ENCODE data around the gene SLA2. TPM values are rescaled to one million over a fixed set of nuclear protein-coding genes. Genes with fewer than 3 reads are reported as not detected.
"Not testable (repeated sequence)": the region's sequence is repeated elsewhere in the genome, so short reads cannot be mapped to it uniquely, and the experiment has no call there.

The SLA2 gene
- total RNA-seq, 2 donors from 2014 or later, result 13.6 to 18.9 TPM

DNA sequence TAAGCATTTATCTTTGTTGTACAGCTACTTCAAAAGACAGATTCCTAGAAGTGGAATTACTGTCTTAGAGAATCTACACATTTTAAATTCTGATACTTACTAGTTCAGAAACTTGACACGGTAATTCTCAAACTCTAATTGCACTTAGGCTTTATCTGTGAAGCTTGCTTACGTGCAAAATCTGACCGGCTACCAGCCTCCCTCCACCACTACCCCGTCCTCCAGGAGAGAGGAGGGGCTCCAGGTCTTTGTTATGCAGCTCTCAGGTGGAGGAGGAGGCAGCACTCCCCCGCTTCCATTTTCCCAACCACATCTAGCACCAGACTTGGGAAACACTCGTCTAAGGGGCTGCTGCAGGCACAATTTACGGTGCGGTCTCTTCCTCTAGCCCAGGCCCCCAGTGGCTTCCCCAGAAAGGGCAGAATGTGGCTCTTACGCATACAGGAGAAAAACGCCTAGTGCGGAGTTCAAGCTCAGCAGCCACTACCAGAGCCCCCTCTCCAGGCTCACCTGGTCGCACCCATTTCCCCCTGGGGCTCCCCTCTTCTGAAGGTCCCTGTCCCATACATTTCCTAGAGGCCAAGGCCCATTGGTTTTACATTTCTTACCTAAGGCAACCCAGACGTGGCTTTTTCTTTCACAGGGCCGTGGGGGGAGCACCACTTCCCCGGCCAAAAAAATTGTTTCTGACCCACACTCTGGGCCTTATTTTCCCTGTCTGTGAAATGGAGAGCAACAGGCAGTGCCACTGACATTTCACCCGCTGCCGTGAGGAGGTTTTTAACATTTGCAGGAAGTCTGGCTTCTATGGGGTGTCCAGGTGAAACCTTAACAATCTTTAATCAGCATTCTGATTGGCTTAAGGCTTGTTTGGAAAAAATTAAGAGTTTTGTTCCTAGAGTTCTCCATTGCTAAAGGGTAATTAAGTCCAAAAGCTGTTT lies 74.2 kb downstream of the SLA2 start:
- H3K9me3 Mint-ChIP-seq, result no peaks in the 10 kb centered on the region
- H3K4me1 Mint-ChIP-seq (ENCODE audit: low read depth in 2 of 2), result peaks cover 24% of the 10 kb centered on the region in 2 donors
- no peaks in the 10 kb centered on the region for H3K36me3 Mint-ChIP-seq
- H3K27ac Mint-ChIP-seq, result peak overlapping the region; percentile 82 to 92
- H3K4me3 Mint-ChIP-seq, result peak overlapping the region; percentile 72
- H3K27me3 Mint-ChIP-seq, result no peaks in the 10 kb centered on the region
- DNase-seq (ENCODE audit: low spot score) (no peak), ATAC-seq (no peak)

DNA sequence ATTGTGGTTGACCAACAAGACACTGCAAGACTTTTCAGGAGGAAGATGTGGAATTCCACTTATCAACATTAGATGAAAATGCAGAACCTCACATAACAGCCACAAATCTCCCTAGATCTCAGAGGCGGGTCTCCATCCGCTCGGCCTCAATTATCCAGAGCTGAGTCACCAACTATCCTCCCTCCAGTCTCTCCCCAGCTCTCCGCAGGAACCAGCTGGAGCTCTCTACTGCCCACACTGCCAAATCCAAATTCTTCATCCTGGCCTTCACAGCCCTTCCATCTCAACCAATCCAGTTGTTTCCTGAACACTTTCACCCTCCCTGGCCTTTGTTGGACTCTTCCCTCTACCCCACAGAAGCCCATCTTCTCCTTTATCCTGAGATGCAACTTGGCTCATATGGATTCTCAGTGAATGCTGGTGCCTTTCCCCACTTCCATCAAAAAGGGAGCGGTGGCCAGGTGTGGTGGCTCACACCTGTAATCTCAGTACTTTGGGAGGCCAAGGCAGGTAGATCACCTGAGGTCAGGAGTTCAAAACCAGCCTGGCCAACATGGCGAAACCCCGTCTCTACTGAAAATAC lies 76.1 kb downstream of the SLA2 start:
- Mint-ChIP-seq H3K4me3 (no peak overlapping the region), H3K9me3 (peaks cover under 1% of the 10 kb centered on the region), H3K27ac (no peak overlapping the region), H3K4me1 (ENCODE audit: low read depth in 2 of 2) (peaks cover 13 to 19% of the 10 kb centered on the region in 2 donors), H3K27me3 (no peaks in the 10 kb centered on the region), H3K36me3 (peaks cover 5% of the 10 kb centered on the region)
- ATAC-seq (no peak), DNase-seq (ENCODE audit: low spot score) (no peak)

DNA sequence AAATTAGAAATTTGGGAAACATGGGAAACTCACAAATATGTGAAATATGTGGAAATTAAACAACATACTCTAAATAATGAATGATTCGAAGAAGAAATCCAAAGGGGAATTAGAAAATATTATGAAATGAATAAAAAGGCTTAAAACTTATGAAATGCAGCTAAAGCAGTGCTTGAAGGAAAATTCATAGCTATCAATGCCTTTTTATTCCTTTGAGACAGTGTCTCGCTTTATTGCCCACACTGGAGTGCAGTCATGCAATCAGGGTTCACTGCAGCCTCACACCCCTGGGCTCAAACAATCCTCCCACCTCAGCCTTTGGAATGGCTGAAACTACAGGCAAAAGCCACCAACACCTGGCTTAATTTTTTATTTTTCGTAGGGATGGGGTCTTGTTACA lies 80.5 kb downstream of the SLA2 start:
- no peak for DNase-seq (ENCODE audit: low spot score)
- Mint-ChIP-seq H3K27ac (peak overlapping the region; percentile 2 to 69), H3K36me3 (peaks cover 9% of the 10 kb centered on the region), H3K4me1 (ENCODE audit: low read depth in 2 of 2) (peaks cover 22 to 23% of the 10 kb centered on the region in 2 donors), H3K27me3 (no peaks in the 10 kb centered on the region), H3K4me3 (no peak overlapping the region), H3K9me3 (peaks cover 8% of the 10 kb centered on the region)
- ATAC-seq, result no peak

DNA sequence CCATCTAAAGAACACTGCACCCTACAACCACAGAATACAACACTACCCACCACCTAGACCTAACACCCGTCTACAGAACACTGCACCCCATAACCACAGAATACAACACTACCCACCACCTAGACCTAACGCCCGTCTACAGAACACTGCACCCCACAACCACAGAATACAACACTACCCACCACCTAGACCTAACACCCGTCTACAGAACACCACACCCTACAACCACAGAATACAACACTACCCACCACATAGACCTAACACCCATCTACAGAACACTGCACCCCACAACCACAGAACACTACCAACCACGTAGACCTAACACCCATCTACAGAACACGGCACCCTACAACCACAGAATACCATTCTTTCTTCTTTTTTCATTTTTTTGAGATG lies 81.3 kb downstream of the SLA2 start:
- not testable (repeated sequence) for H3K9me3 Mint-ChIP-seq, H3K4me3 Mint-ChIP-seq, H3K36me3 Mint-ChIP-seq, H3K27me3 Mint-ChIP-seq
- ATAC-seq (peak in 1 of 2 donors; percentile 69), DNase-seq (ENCODE audit: low spot score) (peak; percentile 55)
- H3K27ac Mint-ChIP-seq, result peak overlapping the region; percentile 2 to 69
- H3K4me1 Mint-ChIP-seq (ENCODE audit: low read depth in 2 of 2), result peaks cover 22 to 23% of the 10 kb centered on the region in 2 donors

DNA sequence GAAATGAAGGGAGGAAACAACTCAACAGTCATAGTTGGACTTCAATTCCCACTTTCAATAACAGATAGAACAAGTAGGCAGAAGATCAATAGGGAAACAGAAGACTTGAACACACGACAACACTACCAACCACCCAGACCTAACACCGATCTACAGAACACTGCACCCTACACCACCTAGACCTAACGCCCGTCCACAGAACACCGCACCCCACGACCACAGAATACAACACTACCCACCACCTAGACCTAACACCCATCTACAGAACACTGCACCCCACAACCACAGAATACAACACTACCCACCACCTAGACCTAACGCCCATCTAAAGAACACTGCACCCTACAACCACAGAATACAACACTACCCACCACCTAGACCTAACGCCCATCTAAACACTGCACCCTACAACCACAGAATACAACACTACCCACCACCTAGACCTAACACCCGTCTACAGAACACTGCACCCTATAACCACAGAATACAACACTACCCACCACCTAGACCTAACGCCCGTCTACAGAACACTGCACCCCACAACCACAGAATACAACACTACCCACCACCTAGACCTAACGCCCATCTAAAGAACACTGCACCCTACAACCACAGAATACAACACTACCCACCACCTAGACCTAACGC lies 81.8 kb downstream of the SLA2 start:
- H3K9me3 Mint-ChIP-seq, result not testable (repeated sequence)
- peak overlapping the region; percentile 0 to 69 for H3K27ac Mint-ChIP-seq

DNA sequence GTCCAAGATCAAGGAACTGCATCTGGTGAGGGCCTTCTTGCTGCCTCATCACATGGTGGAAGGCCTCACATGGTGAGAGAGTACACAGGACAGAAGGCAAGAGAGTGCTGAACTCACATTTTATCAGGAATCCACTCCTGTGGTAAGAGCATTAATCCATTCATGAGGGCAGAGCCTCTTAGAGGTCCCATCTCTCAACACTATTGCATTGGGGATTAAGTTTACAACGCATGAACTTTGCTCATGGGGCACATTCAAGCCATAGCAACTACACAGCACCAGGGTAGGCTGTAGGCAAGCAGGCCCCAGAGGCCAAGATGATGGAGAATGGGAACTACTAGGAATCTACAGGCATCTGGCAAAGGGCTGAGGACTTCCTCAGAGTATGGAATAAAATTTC lies 82.6 kb downstream of the SLA2 start:
- ATAC-seq, result no peak
- Mint-ChIP-seq H3K27ac (peak overlapping the region; percentile 0 to 69), H3K27me3 (no peaks in the 10 kb centered on the region), H3K36me3 (peaks cover 9% of the 10 kb centered on the region), H3K9me3 (peaks cover 8% of the 10 kb centered on the region), H3K4me1 (ENCODE audit: low read depth in 2 of 2) (peaks cover 22 to 23% of the 10 kb centered on the region in 2 donors), H3K4me3 (no peak overlapping the region)
- no peak for DNase-seq (ENCODE audit: low spot score)

More for the DNA sequence above, 81.8 kb downstream of the SLA2 start:
- Mint-ChIP-seq H3K4me1 (ENCODE audit: low read depth in 2 of 2) (peaks cover 22 to 23% of the 10 kb centered on the region in 2 donors), H3K4me3 (peak overlapping the region; percentile 21)
- H3K27me3 Mint-ChIP-seq, H3K36me3 Mint-ChIP-seq: not testable (repeated sequence)
- peak; percentile 68 to 80 for ATAC-seq
- DNase-seq (ENCODE audit: low spot score), result peak; percentile 60

DNA sequence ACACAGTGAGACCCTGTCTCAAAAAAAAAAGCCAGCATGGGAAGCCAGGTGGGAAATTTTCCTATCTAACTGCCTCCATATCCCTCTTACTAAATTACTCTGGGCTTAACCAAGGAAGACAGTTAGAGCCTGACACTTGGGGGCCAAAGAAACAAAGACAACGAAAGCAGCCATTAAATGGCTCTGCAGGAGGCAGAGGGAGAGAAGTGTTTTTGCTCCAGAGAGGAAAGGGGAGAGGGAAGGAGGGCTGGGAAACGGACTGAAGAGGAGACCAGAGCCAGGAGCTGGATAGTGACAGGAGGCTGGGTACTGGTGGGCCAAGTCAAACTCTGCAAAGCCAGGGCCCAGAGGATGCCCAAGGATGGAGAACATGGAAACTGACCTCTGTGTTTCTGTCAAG lies 83.3 kb downstream of the SLA2 start:
- ATAC-seq (no peak), DNase-seq (ENCODE audit: low spot score) (no peak)
- peaks cover 9% of the 10 kb centered on the region for H3K36me3 Mint-ChIP-seq
- H3K27me3 Mint-ChIP-seq, result no peaks in the 10 kb centered on the region
- peak overlapping the region in 1 of 2 donors; percentile 0 for H3K27ac Mint-ChIP-seq
- H3K4me1 Mint-ChIP-seq (ENCODE audit: low read depth in 2 of 2), result peaks cover 22 to 23% of the 10 kb centered on the region in 2 donors
- H3K9me3 Mint-ChIP-seq, result peaks cover 8% of the 10 kb centered on the region
- no peak overlapping the region for H3K4me3 Mint-ChIP-seq

Other genes with a start within 250 kb of the SLA2 start
- gene MYL9, start 104.7 kb downstream of the SLA2 start, total RNA-seq, result under 1 TPM in 1 of 2 donors, not detected in 1; 0.76 TPM
- 10 to 100 TPM; 23.2 to 38.5 TPM for gene TGIF2, start 72.6 kb downstream of the SLA2 start, total RNA-seq
- gene RAB5IF, start 40.4 kb downstream of the SLA2 start, total RNA-seq, result 100 to 1,000 TPM; 209 to 243 TPM
- gene NDRG3, start 99.9 kb upstream of the SLA2 start, total RNA-seq, result 10 to 100 TPM; 19.0 to 20.6 TPM
- gene DSN1, start 127.6 kb upstream of the SLA2 start, total RNA-seq, result 10 to 100 TPM; 21.6 to 29.1 TPM
- gene TLDC2, start 229.9 kb upstream of the SLA2 start, total RNA-seq, result under 1 TPM in 1 of 2 donors, not detected in 1; 0.39 TPM

Measured in natural killer cell treated with Interleukin-12 subunit alpha and Interleukin-12 subunit beta and Interleukin-15 and Interleukin-18, amount 100 ng/mL, for 72 hours (primary cell).